NCI-H2029 (cell line): ENCODE data around the gene SLC7A5.
"Not testable (repeated sequence)": the region's sequence is repeated elsewhere in the genome, so short reads cannot be mapped to it uniquely, and the experiment has no call there.

Source experiments
- DNase-seq: peaks from one replicate; lab custom pipeline; 2025; lab: John Stamatoyannopoulos, UW

The SLC7A5 gene

GRCh38 chr16:87822108-87822970 is 47.0 kb downstream of the SLC7A5 start:
- DNase-seq: no peak

- no peak for DNase-seq
These were observed 47.8 kb downstream of the SLC7A5 start for GRCh38 chr16:87821376-87822107.

DNA sequence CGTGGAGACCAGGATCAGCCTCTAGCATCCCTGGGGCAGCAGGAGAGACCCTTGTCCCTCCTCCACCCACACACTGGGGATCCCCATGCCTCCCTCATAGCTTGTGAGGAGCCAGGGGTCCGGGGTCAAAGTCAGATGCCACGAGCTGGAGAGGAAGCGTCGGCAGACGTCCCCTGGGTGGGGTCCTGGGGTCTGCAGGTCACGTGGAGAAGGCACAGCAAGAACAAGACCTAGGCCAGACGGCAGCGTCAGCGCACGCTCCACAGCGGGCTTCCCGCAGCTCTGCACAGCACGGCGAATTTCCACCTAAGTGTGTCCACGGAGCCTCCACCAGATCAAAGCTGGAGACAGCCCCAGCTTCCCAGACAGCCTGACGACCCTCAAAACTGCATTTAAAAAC is 49.3 kb downstream of the SLC7A5 start:
- no peak for DNase-seq

- no peak for DNase-seq
These were observed 50.0 kb downstream of the SLC7A5 start for GRCh38 chr16:87819282-87819681.

GRCh38 chr16:87818533-87819161 is 50.7 kb downstream of the SLC7A5 start:
- DNase-seq: no peak

DNA sequence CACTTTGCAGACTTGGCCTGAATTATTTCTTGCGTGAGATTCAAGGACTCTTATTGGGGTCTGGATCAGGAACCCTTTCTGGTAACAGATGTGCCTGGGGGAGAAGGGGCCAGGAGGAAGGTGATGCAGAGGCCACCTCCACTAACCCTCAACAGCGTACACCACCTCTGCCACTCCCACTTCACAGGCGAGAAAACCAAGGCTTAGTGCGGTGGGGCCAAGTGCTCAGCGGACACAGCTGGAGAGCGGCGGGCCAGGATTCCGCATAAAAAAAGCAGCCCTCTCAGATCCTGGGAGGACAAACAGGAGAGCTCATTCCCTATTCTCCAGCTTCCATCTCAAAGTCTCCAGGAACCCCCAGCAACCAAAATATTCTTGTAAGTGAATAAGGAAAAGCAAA is 51.4 kb downstream of the SLC7A5 start:
- no peak for DNase-seq

GRCh38 chr16:87817370-87817769 is 51.9 kb downstream of the SLC7A5 start:
- DNase-seq: not testable (repeated sequence)

DNA sequence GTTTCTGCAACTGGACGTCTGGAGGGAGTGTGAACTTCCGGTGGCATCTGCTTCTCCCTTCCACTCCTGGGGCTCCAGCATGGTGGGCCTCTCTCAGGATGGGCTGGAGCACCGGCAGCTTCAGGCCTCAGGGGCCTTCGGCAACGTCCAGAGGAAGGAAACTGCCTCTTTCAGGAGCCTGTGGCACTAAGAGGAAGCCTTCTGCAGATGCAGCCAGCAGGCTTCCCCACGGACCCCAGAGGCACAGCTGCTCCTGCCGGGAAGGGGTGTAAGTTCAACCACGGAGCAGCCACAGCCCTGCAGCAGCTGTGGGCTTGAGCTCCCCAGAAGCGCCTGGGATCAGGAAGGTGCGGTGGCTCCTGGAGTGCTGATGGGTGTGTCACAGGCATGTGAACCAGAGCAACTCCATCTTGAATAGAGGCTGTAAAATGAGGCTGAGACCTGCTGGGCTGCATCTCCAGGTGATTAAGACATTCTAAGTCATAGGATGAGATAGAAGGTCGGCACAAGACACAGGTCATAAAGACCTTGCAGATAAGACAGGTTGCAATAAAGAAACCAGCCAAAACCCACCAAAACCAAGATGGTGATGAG is 52.7 kb downstream of the SLC7A5 start:
- no peak for DNase-seq

GRCh38 chr16:87815567-87815966 is 53.7 kb downstream of the SLC7A5 start:
- no peak for DNase-seq

GRCh38 chr16:87812200-87812656 is 57.1 kb downstream of the SLC7A5 start:
- DNase-seq: peak; percentile 69

DNA sequence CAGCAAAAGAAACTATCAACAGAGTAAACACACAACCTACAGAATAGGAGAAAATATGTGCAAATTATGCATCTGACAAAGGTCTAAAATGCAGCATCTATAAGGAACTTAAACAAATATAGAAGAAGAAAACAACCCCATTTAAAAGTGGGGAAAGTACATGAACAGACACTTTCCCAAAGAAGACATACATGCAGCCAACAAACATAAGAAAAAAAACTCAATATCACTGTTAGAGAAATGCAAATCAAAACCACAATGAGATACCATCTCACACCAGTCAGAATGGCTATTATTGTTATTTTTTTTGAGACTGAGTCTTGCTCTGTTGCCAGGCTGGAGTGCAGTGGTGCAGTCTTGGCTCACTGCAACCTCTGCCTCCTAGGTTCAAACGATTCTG is 57.9 kb downstream of the SLC7A5 start:
- DNase-seq: not testable (repeated sequence)

- DNase-seq: no peak
These were observed 60.0 kb downstream of the SLC7A5 start for GRCh38 chr16:87809150-87809902.

DNA sequence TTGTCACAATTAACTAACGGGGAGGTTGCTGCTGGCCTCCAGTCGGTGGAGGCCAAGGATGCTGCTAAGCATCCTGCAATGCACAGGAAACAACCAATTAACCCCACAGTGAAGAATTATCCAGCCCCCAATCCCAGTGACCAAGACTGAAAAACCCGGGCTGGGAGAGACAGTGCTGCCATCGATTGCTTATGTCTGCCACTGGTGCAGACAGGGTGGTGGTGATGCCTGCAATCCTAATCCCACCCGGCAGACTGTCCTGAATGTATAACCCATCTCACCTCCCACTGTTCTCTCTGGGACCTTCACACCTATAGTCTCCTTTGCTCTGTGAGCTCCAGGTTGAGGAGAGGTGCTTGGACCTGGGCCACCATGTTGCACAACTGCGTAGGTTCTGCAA is 61.2 kb downstream of the SLC7A5 start:
- DNase-seq: no peak

DNA sequence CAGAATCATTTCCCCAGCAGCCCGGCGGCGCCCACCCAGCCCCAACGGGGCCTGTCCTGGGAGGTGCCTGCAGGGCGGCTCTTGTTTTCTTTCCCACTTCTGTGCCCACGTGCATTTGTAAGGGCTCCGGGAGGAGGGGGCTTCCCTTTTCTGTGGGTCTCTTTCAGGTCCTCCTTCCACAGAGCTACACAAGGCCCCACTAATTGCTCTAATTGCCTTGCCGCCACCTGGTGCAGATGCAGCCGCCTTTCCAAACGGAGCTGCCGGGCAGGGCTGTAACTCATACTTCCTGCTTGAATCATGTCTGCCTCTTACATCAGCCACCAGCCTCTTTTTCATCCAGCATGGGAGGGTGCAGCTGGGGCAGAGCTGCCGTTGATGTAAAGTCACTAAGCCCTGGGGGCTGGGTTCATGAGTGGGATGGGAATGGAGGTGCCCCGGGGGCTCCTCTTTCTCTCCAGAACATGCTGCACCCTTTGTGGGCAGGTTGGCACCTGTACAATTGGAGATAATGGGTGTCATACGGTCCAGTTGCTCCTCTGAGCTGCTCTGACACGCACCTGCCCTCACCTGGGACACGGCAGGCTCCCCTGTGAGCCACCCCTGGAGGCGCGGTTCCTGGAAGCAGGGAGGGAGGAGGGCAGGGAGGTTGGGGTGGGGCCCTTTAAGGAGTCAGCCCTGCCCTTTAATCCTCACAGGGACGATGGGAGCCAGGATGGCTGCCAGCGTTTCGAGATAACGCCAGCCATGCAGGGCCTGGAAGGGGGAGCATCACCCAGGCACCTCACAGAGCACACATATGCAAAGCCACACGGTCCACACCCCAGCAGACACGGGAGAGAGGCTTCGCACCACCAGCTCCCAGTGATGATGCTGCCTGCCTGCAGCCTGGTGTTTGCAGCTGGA is 62.4 kb downstream of the SLC7A5 start:
- DNase-seq: peak; percentile 32

DNA sequence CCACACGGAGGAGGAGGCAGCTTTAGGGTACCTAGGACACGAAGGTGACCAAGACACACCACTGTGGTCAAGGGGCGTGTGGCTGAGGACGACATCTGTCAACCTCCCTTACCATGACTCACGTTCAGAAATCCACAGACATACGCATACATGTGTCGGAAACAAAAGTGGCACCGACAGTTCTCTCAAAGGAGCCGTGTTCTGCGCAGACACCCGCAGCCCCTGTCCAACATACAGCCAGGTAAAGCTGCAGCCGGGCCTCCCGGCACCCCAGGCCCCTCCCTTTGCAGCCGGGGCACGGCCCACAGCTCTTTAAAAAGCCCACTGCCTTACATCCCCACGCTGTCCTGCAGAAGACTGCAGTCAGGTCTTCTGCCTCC is 63.1 kb downstream of the SLC7A5 start:
- no peak for DNase-seq

DNA sequence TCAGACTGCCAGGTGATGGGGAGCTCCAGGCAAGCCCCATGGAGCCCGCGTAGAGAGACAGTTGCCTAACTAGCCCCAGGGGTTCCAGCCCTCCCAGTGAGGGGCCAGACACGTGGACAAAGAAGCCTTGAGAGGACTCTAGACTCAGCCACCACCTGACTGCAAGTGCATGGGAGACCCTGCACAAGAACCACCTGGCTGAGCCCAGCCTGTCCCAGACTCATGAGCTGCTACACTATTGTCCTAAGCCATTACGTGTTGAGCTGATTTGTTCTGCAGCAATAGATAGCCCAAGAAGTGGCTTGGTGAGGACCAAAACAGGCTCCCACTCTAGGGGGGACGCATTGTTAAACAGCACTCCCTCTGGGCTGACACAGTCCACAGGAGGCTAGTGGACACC is 65.9 kb downstream of the SLC7A5 start:
- no peak for DNase-seq

GRCh38 chr16:87802670-87803069 is 66.6 kb downstream of the SLC7A5 start:
- no peak for DNase-seq

GRCh38 chr16:87801679-87802259 is 67.5 kb downstream of the SLC7A5 start:
- no peak for DNase-seq

DNA sequence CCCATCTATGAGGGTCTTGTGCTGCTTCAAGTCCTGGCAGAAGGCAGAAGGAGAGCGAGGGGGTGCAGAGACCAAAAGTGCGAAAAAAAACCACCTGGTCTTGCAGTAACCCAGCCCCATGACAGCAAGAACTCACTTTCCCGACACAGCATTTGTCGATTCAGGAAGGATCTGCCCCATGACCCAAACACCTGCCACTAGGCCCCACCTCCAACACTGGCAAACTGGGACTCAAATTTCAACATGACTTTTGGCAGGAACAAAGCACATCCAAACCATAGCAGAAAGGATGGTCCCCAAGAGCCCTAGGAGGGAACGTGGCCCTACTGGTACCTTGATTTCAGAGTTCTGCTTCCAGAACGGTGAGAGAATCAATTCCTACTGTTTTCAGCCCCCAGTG is 68.8 kb downstream of the SLC7A5 start:
- peak; percentile 5 for DNase-seq

GRCh38 chr16:87795336-87795735 is 74.0 kb downstream of the SLC7A5 start:
- DNase-seq: no peak
